GM21717 (cell line): ENCODE results near the gene GNA15.

ENCODE experiments used
- ATAC-seq: cut with Tn5 transposase; IDR thresholded peaks from one replicate; pipeline ENCODE4 v1.9.1; 2021; ENCODE audit warnings: mild to moderate bottlenecking, moderate library complexity; ENCODE audit not compliant: unreplicated experiment

Gene GNA15

DNA sequence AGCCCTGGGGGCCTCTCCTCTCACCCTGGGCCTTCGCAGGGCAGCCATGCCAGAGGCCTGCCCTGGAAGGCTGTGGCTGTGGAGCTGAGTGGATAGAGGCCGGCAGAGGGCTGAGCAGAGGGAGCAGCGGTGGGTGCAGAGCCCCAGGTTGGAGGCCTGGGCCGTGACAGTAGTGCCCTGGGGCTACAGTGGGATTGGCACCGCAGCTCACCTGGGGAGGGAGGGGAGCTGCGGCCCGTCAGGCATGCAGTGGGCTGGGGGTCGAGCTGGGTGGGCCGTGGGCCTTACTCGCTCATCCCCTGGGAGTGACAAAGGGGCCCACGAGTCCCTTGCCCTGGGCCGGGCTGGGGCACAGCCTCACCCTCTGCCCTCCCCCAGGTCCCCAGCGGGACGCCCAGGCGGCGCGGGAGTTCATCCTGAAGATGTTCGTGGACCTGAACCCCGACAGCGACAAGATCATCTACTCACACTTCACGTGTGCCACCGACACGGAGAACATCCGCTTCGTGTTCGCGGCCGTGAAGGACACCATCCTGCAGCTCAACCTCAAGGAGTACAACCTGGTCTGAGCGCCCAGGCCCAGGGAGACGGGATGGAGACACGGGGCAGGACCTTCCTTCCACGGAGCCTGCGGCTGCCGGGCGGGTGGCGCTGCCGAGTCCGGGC is 15.1 kb upstream of the GNA15 start:
- ATAC-seq: no peak

DNA sequence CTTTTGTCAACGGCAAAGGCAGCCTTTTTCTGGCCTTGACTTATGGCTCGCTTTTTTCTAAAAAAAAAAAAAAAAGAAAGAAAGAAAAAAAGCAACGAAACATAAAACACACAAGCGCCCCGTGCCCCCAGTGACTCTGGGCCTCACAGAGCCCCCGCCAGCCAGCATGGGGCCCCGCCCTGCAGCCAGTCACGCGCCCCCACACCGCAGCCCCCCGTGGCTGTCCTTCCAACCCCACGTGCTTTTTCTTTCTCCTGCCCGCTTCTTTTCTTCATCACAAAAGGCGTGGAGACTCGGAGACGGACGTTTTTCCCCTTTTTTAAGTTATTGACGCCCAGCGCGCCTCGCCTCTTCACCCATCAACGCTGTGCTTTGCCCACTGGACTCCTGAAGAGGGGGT is 14.4 kb upstream of the GNA15 start:
- ATAC-seq: no peak

DNA sequence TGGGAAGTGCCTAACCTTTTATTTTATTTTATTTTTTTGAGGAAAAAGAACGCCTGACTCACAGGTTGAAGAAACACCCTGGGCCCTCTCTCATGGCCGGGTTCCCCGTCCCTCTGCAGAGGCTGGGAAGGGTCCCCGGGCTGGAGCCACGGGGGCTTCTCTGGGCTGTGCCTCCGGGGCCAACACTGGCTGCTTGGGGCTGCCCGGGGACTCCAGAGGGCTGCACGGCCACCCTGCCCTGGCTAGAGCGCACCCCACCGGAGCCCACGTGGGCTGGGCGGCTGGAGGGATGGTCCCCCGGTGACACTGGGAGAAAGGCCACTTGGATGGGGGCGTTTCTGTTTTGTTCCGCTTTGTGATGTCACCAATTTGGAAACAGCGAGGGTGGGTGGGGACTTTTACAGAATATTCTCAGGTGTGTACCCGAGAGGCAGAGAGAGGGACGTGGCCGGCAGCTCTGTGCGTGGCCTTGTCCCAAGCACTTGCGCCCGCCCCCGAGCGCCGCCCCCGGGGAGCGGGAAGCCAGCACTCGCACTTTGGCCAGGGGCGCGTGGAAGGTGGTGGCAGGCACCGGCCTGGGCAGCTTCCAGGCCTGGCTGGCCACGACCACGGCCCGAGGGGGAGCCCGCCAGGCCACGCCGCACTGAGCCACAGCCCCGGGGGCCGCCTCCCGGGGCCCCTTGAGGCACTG is 13.9 kb upstream of the GNA15 start:
- no peak for ATAC-seq

DNA sequence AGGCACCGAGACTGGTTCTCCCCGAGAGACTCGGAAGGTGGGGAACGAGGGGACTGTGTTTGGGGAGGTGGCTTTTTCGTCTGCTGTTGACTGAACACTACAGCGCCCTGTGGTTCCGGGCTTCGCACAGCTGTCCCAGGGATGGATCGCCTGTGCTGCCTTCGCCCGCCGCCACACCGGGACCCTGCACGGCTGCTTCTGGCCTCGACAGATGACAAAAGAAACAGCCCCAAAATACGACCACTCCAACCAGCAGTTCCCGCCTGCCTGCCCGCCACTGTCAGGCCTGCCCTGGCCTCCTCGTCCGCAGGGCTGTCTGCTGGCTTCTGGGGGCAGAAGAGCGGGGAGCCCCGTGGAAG is 13.3 kb upstream of the GNA15 start:
- no peak for ATAC-seq

DNA sequence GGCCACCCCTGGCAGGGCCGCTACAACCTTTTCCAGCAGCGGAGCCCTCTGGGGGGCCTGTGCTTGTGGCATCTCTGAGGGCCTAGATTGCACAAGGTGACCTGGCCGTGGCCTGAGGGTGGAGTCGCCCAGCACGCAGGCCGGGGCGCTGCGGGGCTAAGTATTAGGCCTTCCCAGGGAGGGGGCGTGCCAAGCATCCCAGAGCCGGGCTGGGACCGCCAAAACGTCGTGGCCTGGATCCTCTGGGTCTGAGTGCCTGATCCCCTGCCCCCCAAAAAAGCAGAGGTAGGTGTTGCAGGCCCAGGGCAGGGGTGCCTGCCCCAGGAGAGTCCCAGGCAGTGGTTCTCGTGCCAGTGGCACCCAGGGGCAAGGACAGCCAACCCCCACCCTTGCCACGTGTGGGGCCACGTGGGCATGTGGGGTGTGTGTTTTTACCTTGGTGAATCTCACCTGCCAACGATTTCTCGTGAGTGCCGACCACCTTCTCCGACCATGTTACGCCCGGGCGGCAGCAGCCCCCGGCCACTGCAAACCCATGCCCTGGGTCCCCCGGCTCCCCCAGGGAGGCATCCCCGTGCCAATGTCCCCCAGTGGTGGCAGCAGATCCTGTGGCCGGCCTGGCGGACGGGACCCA is 12.6 kb upstream of the GNA15 start:
- no peak for ATAC-seq

DNA sequence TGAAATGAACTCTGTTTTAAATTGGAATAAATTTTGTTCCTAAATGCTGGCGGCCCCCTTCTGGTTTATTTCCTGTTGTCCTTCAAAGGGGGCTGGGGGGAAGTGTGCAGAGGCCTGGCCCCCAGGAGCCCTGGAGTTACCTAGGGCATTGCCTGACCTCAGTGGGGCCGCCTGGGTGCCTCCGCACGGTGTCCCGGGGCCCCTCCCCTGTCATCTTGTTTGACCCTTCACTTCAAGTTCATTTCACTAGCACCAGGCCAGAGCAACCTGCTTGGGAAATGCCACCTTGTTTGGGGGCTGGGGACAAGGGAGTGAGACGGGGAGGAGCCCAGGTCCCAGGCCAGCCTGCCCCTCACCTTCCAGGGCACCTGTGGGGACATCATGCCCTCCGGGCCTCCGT is 11.9 kb upstream of the GNA15 start:
- ATAC-seq: no peak

DNA sequence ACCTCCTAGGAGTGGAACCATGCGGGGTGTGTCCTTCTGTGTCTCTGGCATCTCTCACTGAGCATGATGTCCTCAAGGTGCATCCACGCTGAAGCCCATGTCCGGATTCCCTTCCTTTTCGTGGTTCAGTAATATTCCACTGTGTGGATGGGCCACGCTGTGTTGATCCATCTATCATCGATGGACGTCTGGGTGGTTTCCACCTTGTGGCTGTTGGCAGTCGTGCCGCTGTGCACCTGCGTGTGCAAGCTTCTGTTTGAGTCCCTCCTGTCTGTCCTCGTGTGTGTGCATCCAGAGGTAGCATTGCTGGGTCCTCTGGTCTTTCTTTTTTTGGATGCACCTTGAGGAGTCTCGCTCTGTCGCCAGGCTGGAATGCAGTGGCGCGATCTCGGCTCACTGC is 11.2 kb upstream of the GNA15 start:
- no peak for ATAC-seq

DNA sequence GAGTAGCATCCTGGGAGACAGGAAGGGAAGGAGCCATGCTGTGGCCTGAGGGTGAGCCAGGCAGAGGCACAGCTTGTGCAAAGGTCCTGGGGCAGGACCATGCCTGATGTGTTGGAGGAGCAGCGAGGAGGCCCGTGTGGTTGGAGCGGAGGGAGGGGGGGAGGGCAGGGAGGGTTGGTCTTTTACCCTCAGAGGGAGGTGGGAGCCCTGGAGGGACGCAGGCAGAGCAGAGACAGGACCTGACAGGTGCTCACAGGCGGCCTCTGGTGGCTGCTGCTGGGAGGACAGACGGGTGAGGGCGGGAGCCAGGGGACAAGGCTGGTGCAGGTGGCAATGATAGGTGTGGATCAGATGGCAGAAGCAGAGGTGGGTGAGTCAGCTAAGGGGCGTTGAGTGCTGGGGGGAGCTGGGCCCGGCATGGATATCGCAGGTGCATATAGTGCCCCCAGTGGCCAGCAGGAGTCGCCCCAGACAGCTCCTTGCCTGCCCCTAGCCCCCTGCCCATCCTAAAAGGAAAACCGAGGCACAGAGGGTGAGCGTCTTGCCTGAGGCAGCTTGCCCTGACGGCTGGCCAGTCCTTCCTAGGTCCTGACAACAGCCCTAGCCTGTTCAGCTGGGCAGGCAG is 9.8 kb upstream of the GNA15 start:
- no peak for ATAC-seq

DNA sequence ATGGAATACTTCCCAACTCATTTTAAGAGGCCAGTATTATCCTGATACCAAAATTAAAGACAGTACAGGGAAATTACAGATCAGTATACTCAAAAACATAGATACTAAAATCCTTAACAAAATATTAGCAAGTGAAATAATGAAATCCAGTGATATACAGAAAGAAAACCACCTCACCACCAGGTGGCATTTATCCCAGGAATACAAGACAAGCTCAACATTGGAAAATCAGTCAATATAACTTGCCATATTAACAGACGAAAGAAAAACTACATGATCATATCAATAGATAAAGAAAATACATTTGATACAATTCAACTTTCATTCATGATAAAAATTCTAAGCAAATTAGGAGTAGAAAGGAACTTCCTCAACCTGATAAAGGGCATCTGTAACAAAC is 6.7 kb upstream of the GNA15 start:
- no peak for ATAC-seq

DNA sequence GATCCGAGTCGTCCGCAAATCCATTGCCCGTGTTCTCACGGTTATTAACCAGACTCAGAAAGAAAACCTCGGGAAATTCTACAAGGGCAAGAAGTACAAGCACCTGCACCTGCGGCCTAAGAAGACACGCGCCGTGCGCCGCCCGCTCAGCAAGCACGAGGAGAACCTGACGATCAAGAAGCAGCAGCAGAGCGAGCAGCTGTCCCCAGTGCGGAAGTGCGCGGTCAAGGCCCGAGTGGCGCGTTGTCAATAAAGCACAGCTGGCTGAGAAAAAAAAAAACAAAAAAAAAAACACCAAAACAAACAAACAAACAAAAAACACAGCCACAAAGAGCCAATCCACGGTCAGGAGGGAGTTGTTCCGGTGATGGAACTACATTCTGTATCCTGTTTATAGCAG is 4.7 kb upstream of the GNA15 start:
- no peak for ATAC-seq

DNA sequence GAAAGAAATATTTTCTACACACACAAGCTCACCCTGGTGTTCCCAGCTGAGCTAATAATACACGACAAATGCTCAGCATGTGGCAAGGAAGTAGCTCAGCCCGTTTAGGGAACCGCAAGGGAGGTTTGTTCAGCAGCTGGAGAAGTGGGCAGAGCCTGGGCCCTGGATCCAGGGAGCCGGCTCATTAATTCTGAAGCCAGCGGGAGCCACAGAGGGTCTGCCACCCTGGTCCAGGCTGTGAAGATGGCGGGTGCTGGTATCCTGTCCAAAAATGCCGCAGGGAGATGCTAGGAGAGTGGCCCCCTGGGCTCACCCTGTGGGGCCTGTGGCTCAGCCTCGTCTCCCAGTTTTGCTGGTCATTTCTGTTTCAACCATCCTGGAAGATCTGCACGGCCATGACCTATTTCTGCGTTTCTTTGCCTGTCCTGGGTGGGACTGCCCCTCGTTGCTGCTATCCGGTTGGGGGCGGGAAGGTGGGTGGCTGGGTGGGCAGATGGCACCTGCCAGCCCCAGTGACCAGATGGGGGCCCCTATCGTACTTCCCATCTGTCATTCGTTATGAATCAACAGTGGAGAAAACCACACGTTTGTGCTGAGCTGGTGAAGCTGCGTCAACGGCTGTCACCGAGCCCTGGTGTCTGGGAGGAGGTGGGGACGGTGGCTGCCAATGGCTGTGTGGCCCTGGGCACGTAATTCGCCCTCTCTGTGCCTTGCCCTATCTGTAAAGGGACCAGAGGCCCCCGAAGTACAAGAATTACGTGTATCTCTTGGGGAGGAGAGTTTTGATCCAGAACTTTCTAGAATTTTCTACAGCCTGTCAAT is 2.7 kb upstream of the GNA15 start:
- ATAC-seq: no peak

DNA sequence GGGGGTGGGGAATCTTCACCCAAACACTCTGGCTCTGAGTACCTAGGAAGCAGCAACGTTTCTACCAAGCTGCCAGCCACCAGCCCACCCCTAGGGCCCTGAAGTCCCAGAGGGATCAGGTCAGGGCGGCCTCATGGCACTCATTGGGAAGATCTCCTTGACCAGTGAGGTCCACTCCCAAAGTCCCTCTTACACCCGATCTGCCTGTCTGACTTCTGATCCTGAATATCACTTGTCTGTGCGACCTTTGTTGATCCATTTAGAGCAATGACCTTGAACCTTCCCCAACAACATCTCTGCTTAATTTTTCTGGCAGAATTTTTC is 2.1 kb upstream of the GNA15 start:
- no peak for ATAC-seq

DNA sequence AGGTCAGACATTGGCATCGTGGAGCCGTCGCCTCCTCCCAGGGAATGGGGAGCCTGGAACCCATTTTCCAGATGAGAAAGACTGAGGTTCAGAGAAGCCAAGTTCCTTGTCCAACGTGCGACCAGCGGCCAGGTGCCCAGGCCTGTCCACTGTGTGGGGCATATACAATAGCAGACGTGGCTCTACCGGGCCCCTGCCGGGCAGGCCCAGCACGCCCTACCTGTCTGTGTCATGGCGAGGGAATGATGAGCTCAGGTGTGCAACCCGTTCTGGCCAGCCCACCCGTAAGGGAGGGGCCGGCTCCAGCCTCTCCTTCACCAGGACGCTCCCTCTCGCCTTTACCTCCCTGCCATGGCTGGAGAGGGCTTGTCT is 837 bp downstream of the GNA15 start:
- no peak for ATAC-seq

DNA sequence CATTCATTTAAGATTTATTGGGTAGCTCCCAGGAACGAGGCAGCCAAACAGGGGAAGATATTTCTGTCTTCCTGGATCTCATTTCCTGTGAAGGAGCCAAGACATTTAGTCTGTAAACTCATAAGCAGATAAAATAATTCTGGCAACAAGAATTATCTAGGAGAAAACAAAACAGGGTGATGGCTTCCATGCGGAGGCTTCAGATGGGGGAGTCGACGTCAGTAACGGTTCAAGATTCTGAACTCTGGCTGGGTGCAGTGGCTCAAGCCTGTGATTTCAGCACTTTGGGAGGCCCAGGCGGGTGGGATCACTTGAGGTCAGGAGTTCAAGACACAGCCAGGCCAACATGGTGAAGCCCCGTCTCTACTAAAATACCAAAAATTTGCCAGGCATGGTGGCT is 1.3 kb downstream of the GNA15 start:
- ATAC-seq: no peak

DNA sequence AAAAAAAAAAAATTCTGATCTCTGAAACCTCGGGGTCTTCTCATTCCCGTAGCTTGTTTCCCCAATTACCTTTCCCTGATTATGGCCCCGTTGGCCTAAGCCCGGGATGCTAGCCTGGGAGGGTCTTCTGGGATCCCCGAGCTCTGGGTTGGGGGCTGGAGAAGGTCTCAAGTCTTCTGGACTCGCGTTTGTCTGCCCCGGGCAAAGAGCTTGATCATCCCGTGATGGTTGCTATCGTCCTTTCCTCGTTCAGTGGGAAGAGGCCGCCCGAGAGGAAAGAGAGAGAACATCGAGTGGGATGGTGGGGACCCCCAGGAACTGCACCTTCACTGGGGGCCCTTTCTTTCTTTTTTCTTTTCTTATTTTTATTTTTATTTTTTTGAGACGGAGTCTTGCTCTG is 2.4 kb downstream of the GNA15 start:
- ATAC-seq: no peak

DNA sequence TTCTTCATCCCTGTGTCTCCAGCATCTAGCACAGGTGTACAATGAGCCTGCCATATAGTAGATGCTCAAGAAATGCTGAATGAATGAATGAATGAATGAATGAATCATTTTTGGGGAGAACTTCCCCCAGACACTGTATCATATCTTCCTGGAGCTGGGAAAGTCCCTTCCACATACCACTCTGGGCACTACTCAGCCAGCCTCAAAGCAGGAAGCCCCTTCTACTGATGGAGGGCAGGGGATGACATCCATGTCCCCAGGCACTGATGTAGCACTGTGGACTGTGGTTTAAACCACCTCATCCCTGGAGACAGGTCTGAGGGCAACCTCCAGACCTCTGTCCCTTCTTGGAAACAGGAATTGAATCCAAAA is 4.8 kb downstream of the GNA15 start:
- ATAC-seq: no peak

DNA sequence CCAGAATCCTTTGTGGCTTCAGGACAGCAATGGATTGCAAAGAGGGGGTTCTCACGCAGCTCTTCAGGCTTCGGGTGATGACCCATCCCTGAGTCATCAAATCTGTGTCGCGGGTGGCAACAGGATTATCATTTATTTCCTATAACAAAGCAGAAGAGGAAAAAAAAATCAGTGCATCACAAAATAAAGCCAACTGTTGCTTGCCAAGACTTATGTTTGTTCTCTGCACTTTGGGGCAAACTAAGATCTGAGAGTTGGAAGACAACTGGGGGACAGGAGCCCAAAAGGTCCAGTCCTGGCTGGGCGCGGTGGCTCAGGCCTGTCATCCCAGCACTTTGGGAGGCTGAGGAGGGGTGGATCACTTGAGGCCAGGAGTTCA is 6.4 kb downstream of the GNA15 start:
- ATAC-seq: no peak

DNA sequence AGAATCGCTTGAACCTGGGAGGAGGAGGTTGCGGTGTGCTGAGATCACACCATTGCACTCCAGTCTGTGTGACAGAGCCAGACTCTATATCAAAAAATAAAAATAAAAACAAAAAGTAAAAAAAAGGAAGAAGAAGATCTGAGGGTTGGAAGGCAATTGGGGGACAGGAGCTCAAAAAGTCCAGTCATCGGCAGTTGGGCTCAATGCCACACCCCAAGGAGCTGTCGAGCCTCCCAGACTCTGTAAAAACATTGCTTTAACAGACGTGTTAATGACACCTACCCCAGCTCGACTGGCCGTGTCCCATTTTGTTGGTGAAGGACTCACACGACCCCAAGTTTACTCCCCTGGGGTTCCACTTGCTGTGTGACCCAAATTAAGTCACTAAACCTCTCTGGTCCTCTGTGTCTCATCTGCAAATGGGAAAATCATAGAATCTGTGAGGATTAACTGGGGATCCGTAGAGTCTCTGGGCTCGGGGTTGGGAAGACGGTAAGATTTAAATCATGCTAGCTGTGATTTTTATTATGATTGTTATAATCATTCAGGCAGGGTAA is 7.0 kb downstream of the GNA15 start:
- ATAC-seq: no peak

DNA sequence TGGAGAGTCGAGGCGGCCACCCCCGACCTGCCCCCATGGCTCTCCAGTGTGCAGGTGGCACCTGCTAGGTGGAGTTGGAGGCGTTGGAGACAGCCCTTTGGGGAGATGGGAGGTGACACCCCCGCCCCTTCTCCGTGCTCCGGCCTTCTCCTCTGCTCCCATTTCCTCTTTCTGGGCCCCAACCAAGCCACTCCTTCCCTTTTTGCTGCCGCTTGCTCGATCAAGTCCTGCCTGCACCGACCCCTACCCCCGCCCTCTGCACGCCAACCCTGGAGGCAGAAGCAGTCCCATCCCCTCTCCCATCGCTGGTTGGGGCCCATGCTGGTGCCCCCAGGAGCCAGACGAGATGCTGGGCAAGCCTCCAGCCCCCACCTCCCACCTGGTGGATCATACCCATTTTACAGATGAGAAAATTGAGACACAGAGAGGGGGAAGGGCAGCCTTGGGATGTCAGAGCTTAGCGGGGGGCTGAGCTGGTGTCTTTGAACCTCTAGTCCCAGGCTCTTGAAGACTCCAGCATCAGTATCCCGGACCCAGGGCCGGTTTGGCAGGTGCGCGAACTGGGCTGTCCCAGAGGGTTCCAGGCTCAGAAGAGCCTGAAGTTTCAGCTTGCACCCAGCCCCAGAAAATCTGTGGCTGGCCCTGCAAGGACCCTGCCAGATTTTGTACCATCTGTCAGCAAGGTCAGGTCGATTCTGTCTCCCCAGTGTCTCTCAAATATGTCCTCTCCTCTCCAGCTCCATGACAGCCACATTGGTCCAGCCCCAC is 10.3 kb downstream of the GNA15 start:
- no peak for ATAC-seq

DNA sequence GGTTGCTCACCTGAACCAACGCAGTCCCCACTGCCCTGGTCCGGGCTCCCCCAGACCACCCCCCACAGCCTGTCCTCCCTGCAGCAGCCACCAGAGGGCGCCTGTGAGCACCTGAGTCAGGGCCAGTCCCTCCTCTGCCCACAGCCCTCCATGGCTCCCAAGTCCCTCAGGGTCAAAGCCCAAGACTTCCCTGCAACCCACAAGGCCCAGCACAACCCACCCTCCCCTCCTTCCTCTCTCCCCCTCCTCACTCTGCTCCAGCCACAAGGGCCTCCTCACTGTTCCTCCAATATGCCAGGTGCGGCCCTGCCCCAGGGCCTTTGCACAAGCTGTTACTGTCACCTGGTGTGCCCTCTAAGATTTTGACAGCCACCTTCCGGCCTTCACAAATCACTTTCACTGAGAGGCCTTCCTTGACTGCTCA is 10.9 kb downstream of the GNA15 start:
- ATAC-seq: no peak

DNA sequence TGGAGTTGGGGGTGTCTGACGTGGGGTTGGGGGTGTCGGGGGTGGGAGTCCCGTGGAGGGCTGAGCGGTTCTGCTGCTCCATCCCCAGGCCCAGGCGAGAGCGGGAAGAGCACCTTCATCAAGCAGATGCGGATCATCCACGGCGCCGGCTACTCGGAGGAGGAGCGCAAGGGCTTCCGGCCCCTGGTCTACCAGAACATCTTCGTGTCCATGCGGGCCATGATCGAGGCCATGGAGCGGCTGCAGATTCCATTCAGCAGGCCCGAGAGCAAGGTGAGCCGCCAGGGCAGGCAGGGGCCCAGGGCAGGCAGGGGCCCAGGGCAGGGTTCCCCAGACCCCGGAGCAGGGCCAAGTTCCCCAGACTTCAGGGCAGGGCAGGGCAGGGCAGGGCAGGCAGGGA is 12.7 kb downstream of the GNA15 start:
- no peak for ATAC-seq
